Uterus (tissue), 4 donors: ENCODE data around the gene KHDC1. TPM values are rescaled to one million over a fixed set of nuclear protein-coding genes. Genes with fewer than 3 reads are reported as not detected.
"Not testable (repeated sequence)": the region's sequence is repeated elsewhere in the genome, so short reads cannot be mapped to it uniquely, and the experiment has no call there.

Experiments used
- DNase-seq, 2 donors: peaks; one replicate each; pipeline ENCODE4 v3.0.0-alpha.2; 2019 to 2020
- H3K27ac ChIP-seq, 2 donors: fragments of 200-600 bp; sonication (generic); 1 replicate in 1 of 2; 2 replicates in 1 of 2; pipeline ENCODE4 v1.5.1; 2016 to 2018
- H3K27me3 ChIP-seq, 2 donors: fragments of 200-600 bp; sonication (generic); one replicate each; pipeline ENCODE4 v1.5.1; 2018 to 2019; ENCODE audit warnings: control low read depth in 1 of 2
- H3K36me3 ChIP-seq, 2 donors: fragments of 200-600 bp; sonication (generic); one replicate each; pipeline ENCODE4 v1.5.1; 2019; ENCODE audit warnings: control low read depth in 1 of 2
- H3K4me1 ChIP-seq, 2 donors: fragments of 200-600 bp; sonication (generic); one replicate each; pipeline ENCODE4 v1.5.1; 2018 to 2019; ENCODE audit warnings: control low read depth in 1 of 2
- H3K4me3 ChIP-seq, 2 donors: fragments of 200-600 bp; sonication (generic); 1 replicate in 1 of 2; 2 replicates in 1 of 2; pipeline ENCODE4 v1.5.1; 2018 to 2019; ENCODE audit warnings: mild to moderate bottlenecking in 1 of 2
- H3K9me3 ChIP-seq, 2 donors: fragments of 200-600 bp; sonication (generic); one replicate each; pipeline ENCODE4 v1.5.1; 2019; ENCODE audit warnings: control low read depth in 1 of 2
- POLR2A ChIP-seq, 2 donors: fragments of 450-650 bp; IDR thresholded peaks; one replicate each; pipeline ENCODE4 v1.6.1; 2016; ENCODE audit warnings: antibody characterized with exemption in 2 of 2, mild to moderate bottlenecking in 1 of 2, moderate library complexity in 1 of 2
- intact Hi-C: fragments of 100-400 bp; cut with DNase I; formaldehyde crosslinking; loops from one replicate; pipeline ENCODE4 v1.15.1; 2023; ENCODE audit warnings: low total_unique reads
- total RNA-seq, 4 donors: library from RNA; depleted of rRNA in 3 of 4; stranded (reverse); fragments of >200 nt in 3 of 4; gene quantifications; one replicate each; pipeline versions ENCODE4 v1.1.0 to v1.2.4, GENCODE V29; 2014 to 2023
- TF ChIP-seq, protein P1 (sequence below), 4 experiments: fragments of 200-600 bp in 2 of 4; fragments of 450-650 bp in 2 of 4; sonication (generic) in 2 of 4; IDR thresholded peaks; one replicate each; pipeline ENCODE4 v1.5.1; 2016 to 2019; ENCODE audit warnings: antibody characterized with exemption in 4 of 4, mild to moderate bottlenecking in 2 of 4, moderate library complexity in 1 of 4
- donor health status: DM: yes; HTN: yes; CAD: no.

Gene KHDC1
- total RNA-seq, 4 donors from 2014 or later: 1.0 to 4.8 (median 1.8) TPM; not detected in 1

DNA sequence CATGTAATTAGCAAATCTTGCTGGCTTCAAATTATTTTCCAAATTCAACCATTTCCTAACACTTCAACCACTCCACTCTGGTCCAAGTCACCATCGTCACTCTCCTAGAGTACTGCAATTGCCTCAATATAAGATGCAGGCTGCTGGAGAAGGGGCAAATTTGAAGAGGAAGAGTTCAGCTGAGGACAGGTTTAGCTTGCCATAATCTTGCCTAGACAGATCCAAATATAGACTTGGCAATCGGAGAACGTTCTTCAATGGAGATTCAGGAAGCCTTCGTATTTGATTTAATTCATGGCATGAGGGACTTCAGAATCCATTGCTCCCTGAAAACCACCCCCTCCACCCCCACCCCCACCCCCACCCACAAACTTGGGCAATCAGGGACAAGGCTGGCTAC lies 22.3 kb downstream of the KHDC1 start:
- no peak overlapping the region for H3K4me3 ChIP-seq
- H3K9me3 ChIP-seq: no peaks in the 10 kb centered on the region
- H3K27ac ChIP-seq: no peak overlapping the region
- H3K27me3 ChIP-seq: no peaks in the 10 kb centered on the region
- H3K4me1 ChIP-seq: no peaks in the 10 kb centered on the region
- no peak for TF ChIP-seq POLR2A (IDR thresholded peaks at IDR 0.05)
- TF ChIP-seq, protein P1, sequence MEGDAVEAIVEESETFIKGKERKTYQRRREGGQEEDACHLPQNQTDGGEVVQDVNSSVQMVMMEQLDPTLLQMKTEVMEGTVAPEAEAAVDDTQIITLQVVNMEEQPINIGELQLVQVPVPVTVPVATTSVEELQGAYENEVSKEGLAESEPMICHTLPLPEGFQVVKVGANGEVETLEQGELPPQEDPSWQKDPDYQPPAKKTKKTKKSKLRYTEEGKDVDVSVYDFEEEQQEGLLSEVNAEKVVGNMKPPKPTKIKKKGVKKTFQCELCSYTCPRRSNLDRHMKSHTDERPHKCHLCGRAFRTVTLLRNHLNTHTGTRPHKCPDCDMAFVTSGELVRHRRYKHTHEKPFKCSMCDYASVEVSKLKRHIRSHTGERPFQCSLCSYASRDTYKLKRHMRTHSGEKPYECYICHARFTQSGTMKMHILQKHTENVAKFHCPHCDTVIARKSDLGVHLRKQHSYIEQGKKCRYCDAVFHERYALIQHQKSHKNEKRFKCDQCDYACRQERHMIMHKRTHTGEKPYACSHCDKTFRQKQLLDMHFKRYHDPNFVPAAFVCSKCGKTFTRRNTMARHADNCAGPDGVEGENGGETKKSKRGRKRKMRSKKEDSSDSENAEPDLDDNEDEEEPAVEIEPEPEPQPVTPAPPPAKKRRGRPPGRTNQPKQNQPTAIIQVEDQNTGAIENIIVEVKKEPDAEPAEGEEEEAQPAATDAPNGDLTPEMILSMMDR (IDR thresholded peaks at IDR 0.05): no peak
- no peak for DNase-seq
- intact Hi-C loops: no loop called here
- H3K36me3 ChIP-seq: no peaks in the 10 kb centered on the region

- Histone ChIP-seq H3K4me1 (no peaks in the 10 kb centered on the region), H3K27ac (no peak overlapping the region), H3K36me3 (no peaks in the 10 kb centered on the region), H3K27me3 (no peaks in the 10 kb centered on the region), H3K4me3 (no peak overlapping the region), H3K9me3 (no peaks in the 10 kb centered on the region)
- TF ChIP-seq, protein P1 (IDR thresholded peaks at IDR 0.05): no peak
- TF ChIP-seq POLR2A (IDR thresholded peaks at IDR 0.05): no peak
- intact Hi-C loops: no loop called here
- no peak for DNase-seq
These were observed 26.7 kb downstream of the KHDC1 start for GRCh38 chr6:73236144-73236750.

DNA sequence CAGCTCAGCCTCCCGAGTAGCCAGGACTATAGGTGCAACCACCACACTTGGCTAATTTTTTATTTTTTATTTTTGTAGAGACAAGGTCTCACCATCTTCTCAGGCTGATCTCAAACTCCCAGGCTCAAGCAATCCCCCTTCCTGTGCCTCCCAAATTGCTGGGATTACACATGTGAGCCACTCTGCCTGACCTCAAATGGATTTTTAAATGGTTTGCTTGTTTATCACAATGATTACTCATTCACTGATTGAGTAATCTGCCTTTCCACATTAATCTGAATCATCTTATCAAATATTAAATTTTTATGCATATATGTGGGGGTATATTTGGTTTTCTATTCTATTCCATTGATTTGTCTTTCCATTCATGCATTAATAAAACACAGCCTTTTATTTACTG lies 28.3 kb downstream of the KHDC1 start:
- Histone ChIP-seq H3K4me3 (no peak overlapping the region), H3K27ac (no peak overlapping the region), H3K9me3 (no peaks in the 10 kb centered on the region), H3K4me1 (no peaks in the 10 kb centered on the region), H3K36me3 (no peaks in the 10 kb centered on the region), H3K27me3 (no peaks in the 10 kb centered on the region)
- intact Hi-C loops: no loop called here
- DNase-seq: no peak
- TF ChIP-seq, protein P1 (IDR thresholded peaks at IDR 0.05): no peak
- no peak for TF ChIP-seq POLR2A (IDR thresholded peaks at IDR 0.05)

- H3K4me1 ChIP-seq, H3K9me3 ChIP-seq, H3K4me3 ChIP-seq, DNase-seq, H3K27me3 ChIP-seq, H3K36me3 ChIP-seq, H3K27ac ChIP-seq, intact Hi-C loops: not testable (repeated sequence)
These were observed 29.0 kb downstream of the KHDC1 start for GRCh38 chr6:73233971-73234370.

- Histone ChIP-seq H3K9me3 (no peaks in the 10 kb centered on the region), H3K36me3 (no peaks in the 10 kb centered on the region), H3K4me3 (no peak overlapping the region), H3K27me3 (no peaks in the 10 kb centered on the region), H3K4me1 (no peaks in the 10 kb centered on the region), H3K27ac (no peak overlapping the region)
- DNase-seq: no peak
- intact Hi-C loops: no loop called here
- TF ChIP-seq, protein P1 (IDR thresholded peaks at IDR 0.05): no peak
- TF ChIP-seq POLR2A (IDR thresholded peaks at IDR 0.05): no peak
These were observed 29.9 kb downstream of the KHDC1 start for GRCh38 chr6:73233048-73233447.

GRCh38 chr6:73231986-73232391 lies 31.0 kb downstream of the KHDC1 start:
- intact Hi-C loops: no loop called here
- no peak overlapping the region for H3K27ac ChIP-seq
- H3K9me3 ChIP-seq: no peaks in the 10 kb centered on the region
- H3K4me1 ChIP-seq: no peaks in the 10 kb centered on the region
- H3K4me3 ChIP-seq: no peak overlapping the region
- no peak for DNase-seq
- TF ChIP-seq, protein P1 (IDR thresholded peaks at IDR 0.05): no peak
- TF ChIP-seq POLR2A (IDR thresholded peaks at IDR 0.05): no peak
- no peaks in the 10 kb centered on the region for H3K36me3 ChIP-seq
- no peaks in the 10 kb centered on the region for H3K27me3 ChIP-seq
